GM13977 (cell line): ENCODE data around the gene KBTBD6.

Source experiments
- DNase-seq: peaks from one replicate; pipeline ENCODE4 v3.0.0; 2012; ENCODE audit warnings: low spot score
- CTCF ChIP-seq: IDR thresholded peaks from 2 replicates; pipeline ENCODE4 v1.5.1; 2012; ENCODE audit warnings: mild to moderate bottlenecking, control low read depth; ENCODE audit not compliant: insufficient read depth; ENCODE audit errors: extremely low read depth, missing control alignments
- in situ Hi-C: fragments of 300-500 bp; cut with MboI; formaldehyde crosslinking; loops from one replicate; pipeline ENCODE4 v1.12.0; 2022; ENCODE audit warnings: low sequenced_read_pairs, low pct_unique_long_range_greater_than_20kb, mixed read lengths, inconsistent platforms; ENCODE audit not compliant: unreplicated experiment

The KBTBD6 gene

GRCh38 chr13:41162151-41162550 lies 29.5 kb upstream of the KBTBD6 start:
- no peak for DNase-seq
- TF ChIP-seq CTCF = no peak
- in situ Hi-C loops = no loop called here

- no peak for DNase-seq
- in situ Hi-C loops = no loop called here
Observed at GRCh38 chr13:41159174-41159573, 26.6 kb upstream of the KBTBD6 start.

GRCh38 chr13:41157048-41157717 lies 24.6 kb upstream of the KBTBD6 start:
- no peak for TF ChIP-seq CTCF
- no peak for DNase-seq
- in situ Hi-C loops = no loop called here

More at GRCh38 chr13:41159174-41159573, 26.6 kb upstream of the KBTBD6 start:
- no peak for TF ChIP-seq CTCF

GRCh38 chr13:41156620-41157019 lies 24.0 kb upstream of the KBTBD6 start:
- DNase-seq = no peak
- in situ Hi-C loops = no loop called here
- TF ChIP-seq CTCF = no peak

- no peak for DNase-seq
- in situ Hi-C loops = no loop called here
- TF ChIP-seq CTCF = no peak
Observed at GRCh38 chr13:41154042-41154441, 21.4 kb upstream of the KBTBD6 start.

- in situ Hi-C loops = no loop called here
- no peak for DNase-seq
Observed at GRCh38 chr13:41152005-41152404, 19.4 kb upstream of the KBTBD6 start.

More at GRCh38 chr13:41152005-41152404, 19.4 kb upstream of the KBTBD6 start:
- no peak for TF ChIP-seq CTCF
